ENCODE measurements around the gene FGFR2.

Gene FGFR2

DNA sequence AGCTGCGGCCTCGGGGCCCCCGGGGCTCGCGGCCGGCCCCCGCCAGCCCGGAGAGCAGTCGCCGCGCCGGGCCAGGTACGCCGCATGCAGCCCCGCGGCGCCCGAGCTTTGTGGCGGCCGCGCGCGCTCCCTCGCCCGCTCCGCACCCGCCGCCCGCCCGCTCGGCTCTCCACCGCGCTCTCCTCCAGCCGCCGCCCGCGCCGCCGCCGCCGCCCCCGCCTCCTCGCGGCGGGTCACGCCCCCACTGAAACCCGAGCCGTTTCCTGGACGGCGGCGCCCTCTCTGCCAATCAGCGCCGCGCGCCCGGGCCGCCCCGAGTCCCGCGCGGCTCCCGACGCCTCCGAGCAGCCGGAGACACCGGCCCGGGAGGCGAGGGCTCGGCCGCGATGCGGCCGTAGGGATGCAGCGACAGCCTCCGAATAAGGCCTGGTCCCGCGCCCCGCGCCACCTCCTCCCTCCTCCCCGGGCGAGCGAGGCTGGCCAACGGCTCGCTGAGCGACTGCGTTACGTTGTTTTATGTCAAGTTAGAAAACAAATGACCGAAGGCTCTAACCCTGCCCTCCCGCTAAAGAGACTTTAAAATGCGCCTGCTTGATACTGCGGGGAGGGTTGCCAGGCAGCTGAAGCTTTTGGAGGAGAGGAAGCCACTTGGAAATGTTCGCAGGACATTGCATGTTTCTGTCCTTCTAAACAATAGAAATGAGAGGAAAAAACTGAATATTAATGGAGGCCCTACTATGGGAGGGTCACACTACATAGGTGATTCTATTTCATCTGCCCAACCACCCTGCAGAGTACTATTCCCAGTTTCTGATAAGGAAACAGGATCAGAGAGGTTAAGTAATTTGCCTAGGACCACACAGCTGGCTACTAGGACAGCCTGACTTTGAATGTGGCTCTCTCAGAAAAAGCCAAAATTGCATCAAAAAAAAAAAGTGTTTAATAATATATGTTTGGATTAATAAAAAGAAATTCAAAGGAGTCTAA lies at the start of gene FGFR2:
Gene FGFR2, minus strand, starts transcription at position 182 of the 987 bp plus-strand sequence. CDS start 4,627 bp downstream, outside the sequence.
- peak; percentile 3 for DNase-seq

DNA sequence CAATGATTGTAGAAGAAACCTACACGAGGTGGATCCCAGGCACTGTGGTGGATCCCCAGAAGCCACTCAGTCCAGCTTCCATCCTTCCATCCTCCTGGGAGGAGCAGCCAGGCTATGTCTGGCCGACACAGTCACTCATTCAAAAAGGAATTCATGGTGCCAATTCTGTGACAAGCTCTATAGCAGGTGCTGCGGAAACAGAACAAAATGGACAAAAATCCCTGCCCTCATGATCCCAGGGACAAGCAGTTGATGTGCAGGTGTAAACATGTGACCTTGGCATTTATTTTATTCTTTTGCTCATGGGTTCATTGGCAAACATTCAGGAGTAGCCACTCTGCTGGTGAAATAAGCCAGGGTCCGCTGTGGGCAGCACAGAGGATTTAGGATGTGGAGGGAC lies 49.2 kb upstream of the FGFR2 start:
- DNase-seq = no peak

DNA sequence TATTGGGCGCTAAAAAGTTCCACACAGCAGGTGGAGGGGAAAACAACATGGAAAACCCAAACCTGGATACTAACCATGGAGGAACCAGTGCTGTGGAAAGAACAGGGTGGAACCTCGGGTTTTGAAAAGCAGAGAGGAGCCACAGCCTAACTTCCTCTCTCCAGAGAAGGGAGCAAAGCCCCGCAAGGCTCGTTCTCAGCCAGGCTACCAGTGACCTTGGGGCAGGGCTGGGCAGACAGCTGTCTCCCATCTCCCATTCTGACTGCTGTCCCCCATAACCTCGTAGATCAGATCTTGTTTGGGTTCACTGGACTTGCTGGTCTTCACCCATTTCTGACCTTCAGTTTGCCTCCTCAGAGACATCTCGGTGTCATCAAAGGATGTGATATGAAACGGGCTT lies 47.5 kb upstream of the FGFR2 start:
- DNase-seq = no peak

DNA sequence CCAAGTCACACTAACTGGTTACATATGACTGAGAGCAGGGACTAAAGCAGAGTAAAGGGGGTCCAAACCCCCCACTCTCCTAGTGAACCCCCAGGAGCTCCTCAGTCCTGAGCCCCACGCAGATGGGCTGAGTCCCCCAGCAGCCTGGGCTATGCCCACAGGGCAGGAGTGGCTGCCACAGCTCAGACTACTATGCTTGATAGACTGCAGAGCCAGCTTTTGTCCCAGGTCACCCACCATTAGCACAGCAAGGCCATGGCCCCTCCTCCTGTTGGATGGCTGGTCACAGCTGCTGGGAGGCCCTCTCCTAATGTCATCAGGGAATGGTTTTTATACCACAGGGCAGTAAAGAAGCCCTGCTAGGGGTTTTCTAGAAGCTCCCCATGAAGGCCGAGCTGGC lies 46.3 kb upstream of the FGFR2 start:
- no peak for DNase-seq

DNA sequence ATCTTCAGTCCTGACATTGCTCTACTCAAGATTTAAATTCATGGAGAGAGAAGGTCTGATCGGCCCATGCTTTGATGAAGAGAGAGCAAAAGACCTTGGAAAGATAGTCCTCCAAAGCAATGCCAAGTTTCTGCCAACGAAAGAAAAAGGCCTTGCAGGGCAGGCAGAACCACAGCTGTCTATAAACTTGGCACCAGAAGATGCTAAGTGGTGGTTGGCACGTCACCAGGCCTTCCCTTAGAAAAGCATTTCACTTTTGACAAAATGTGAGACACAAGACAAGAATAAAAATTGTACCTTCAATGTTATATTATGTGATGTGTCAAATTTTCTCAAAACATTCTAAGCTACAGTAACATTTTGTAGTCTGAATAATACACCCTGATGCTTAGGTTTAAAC lies 42.0 kb upstream of the FGFR2 start:
- no peak for DNase-seq

DNA sequence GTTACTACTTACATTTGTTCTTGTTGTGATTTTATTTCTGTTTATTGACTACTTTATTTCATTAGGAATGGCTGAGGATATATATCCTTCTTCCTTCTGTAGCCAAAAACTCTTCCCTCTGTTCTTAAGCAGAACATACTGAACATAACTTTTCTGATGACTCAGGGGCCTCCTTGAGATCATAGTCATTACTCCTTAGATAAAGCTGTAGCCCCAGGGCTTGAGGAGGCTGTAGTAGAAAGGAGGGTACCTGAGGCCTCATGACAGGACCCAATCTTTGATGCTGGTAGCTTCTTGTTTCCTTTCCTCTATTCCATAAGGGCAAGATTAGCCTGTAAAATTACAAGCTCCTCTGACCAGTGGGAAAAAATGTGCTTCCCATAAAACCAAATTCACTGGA lies 41.2 kb upstream of the FGFR2 start:
- DNase-seq = no peak

DNA sequence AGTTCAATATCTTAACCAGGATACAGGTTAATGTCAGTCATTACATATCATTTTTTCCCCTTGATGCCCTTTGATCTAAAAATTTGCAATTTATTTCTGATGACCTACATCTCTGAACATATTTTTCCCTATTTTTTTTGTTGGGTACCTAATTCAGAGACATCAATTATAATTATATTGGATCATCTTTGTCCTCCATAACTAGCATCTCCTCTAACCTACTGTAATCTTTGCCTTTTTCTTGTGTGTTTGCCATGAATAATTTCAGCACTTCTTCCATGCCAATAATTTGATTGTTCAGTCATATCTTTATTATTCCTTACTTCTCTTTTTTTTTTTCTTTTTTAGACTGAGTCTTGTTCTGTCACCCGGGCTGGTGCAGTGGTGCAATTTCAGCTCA lies 39.2 kb upstream of the FGFR2 start:
- no peak for DNase-seq

DNA sequence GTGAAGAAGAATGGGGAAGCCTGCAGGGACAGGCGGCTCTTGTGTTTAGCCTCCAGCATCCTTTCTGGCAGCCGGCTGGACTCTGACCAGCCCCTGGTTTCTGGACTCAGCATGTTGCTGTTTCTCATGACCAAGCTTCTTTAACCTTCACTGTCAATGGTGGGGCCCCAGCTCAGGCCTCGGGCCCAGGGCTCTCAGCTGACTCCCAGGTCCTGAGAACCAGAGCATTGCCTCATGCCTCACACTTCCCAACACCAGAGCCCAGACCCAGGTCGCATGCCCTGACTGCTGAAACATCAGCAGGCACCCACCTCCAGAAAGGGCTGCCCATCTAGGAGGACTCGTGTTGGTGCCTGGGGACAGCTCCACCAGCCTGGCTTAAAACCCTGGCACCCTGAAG lies 34.8 kb upstream of the FGFR2 start:
- DNase-seq = no peak

DNA sequence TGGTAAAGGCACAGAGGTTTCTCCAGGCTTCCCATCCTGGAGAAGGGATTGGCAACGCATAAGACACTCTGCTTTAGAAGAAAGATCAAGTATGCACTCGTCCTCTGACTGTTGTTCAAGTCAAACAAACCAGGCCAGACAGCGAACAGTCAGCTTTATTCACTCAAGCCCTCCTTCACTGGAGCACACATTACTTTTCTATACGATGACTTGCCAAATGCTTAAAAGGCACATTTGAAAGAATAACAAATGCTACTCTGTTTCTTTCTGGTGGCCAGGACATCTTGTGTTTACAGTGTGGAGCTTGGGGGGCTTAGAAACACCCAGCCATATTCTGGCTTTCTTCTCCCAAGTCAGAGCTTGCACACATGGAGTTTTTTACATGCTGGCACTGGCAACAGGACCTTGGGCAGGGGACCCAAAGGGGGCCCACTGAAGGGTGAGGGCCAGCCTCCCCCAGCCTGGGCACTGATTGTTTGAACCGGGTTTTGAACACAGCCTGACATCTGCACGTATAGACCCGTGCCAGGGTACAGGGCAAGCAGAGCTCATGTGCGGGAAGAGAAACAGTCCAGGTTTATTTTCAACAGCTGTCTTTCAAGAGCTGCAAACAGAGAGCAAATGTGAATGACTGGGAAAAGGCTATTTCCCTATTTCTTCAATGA lies 33.3 kb upstream of the FGFR2 start:
- DNase-seq = no peak

DNA sequence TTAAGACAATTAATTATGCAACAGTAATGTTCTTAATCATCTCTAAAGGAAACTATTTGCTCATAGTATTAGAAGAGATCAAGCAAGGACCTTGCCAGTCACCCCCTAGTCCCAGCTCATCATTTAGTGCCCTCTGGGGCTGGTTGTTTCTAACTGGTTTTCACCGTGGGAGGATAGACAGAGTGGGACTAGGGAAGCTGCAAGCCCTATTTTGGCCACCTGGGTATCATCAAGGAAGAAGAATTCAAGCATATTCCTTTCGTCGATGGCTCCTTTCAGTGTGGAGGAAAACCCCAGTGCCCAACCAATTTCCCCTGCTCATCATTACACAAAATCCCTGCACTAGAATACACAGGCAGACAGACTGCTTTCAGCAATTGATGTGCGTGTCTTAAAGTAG lies 30.6 kb upstream of the FGFR2 start:
- DNase-seq = no peak

DNA sequence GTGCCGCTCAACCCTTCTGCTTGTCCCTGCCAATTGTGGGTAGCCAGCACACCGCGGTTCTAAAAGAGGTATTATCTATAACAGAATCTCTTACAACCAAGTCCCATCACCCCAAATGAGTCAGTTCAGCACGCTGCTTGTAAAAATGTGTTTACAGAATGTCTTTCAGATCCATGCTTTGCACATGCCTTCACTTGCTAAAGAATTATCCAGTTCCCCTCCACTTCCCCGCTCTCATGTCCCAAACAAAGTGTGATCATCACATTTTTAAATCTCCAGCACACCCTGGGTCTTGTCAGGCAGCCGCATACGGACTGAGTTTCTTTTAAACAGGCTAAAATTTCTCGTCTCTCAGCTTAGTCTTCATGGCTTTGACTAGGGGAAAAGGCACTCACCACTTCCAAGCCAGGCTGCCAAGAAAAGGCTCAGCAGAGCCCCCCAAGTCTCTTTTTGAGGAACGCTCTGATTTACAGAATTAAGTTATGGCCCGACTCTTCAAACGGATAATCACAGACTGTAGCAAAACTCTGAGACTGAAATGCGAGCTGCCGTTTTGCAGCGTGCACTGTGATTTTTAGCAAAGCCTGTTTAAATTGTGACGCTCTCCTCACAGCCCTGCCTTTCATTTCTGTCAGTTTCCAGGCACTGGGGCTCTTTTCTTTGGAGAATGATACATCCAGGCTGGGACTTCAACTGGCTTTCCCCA lies 29.8 kb upstream of the FGFR2 start:
- DNase-seq = no peak

DNA sequence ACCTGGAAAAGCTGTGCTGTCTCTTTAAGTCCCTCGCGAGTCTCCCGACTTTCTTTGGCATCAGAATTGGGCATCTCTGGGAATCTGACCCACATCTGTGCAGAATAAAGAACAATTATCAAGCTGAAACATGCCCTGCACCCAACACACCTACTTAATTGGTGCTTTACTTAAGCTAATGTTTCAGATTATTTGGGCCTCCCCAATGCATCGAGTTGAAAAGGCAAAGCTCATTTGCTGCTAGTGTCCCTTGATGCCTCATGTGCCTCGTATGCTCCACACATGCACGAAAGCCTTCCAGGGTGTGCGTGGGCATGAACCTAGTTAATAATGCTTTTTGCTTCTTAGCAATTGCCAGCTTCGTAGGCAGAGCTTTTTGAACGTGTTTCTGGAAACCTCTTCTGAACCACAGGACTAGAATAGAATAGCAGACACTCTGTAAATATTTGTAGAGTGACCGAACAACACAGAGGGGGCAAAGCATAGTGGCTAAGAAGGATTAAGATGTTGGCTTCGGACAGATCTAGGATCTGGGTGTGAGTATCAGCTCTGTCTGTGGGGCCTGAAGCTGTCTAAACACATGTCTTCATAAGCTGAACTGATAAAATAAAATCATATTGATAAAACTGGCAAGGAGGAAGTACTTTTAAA lies 26.7 kb upstream of the FGFR2 start:
- no peak for DNase-seq

DNA sequence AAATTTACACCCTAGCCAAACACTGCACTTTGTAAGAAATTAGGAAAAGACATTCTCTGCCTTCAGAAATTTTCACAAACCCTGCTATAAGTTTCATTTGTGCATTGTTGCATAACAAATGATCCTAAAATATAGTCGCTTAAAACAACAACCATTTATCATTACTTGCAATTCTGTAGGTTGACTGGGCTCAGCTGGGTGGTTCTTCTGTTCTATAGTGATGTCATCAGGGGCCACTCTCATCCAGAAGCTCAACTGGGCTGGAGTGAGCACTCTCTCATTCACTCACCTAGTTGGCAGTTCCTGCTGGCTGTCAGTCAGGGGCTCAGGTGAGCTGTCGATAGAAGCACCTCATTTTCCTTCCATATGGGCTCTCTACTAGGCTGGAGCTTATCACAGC lies 20.7 kb upstream of the FGFR2 start:
- no peak for DNase-seq

DNA sequence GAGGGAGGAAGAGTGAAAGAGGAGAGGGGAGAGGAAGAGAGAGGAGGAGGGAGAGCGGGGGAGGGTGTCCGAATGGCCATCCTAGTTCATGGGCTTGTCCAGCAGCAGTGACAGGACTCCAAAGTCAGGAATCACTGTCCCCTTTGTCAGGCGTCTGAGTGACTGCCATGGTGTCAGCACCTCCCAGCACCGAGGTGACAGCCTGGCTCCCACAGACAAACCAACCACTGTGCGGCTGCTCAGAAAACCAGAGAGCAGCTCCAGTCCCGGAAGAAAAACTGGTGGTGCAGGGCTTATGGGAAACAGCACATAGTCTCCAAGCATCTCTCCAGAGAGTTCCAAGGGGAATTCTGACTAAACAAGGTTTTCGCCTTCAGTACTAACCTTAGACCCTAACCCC lies 18.9 kb upstream of the FGFR2 start:
- DNase-seq = no peak

DNA sequence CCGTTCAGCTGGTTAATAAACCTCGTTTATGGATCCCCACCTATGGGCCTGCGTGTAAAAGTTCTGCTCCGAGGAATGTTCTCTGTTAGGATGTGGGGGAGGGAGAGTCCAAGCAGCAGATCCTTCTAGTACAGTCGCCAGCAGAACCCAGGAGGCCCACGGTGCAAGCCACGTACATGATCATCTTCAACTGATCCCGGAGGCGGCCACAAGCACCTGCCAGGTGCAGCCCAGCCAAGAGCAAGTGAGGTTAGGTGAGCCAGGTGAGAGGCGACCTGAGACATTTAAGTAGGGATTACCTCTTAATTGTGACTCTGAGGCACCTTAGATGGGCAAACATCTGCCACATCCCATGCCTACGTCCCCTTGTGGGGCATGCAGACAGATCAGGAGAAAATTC lies 18.0 kb upstream of the FGFR2 start:
- DNase-seq = no peak

DNA sequence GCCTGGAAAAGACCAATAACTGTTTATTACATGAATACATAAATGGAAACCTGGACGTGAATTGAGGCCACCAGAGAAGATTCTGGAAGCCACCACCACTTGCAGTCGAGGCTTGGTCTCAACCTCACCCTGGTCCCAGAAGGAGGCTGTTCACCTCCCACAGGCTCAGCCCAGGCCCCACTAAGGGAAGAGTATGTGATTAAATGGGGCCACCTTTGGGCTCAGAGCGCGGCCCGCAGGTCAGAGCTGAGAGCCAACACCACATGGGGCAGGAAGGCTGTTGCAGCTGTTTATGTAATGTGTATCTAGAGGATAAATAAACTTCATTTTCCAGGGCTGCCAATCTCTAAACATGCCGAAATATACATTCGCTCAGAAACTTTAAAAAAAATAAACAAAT lies 17.6 kb upstream of the FGFR2 start:
- DNase-seq = no peak

DNA sequence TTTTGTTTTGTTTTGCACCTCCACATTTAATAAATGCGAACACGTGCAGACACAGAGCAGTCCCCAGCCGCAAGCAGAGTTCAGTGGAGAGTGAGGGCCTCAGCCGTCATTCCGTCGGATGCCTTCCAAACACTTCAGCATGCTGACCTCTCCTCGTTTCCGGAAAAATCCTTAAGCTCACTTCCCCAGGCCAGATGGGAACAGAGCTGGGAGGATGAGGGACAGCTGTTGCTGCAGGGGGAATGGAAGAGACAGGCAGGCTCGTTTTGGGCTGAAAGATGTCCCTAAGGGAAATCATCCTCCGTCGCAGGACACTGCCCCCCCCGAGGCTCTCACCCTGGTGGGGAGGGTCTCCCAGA lies 17.2 kb upstream of the FGFR2 start:
- DNase-seq = no peak

DNA sequence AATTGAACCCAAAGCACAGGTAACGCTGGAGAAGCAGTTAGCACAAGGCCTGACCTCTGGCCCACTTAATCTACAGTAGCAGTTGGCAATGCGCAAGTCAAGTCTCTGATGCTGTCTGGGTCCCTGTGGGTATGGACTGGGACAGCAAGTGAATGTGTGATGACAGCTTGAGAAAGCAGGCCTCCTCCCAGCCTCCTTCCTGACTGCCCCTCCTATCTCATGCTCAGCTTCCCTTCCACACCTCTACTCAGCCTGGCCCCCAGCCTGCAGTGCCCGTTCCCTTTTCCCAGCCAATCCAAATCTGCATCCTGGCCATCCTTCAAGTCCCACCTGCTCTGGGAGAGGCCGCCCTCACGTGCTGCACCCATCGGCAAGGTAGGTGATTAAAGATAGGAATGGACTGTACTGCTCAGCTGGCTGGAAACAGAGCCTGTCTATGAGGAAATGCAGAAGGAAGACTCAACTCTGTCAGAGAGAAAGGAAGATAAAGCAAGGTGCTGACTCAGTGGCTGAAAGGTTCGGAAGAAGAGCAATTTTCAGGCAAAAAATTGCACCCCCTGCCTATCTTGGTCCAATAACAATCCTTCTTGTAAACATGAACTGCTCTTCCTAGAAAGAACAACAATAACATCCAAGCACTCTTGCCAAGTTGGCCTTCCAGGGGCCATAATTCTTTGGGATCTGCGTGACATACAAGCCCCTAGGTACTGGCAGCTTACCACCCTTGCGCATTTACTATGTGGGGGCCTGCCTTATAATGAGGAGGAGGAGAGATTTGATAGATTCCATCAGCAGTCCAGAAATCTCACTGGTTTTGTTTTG lies 16.6 kb upstream of the FGFR2 start:
- DNase-seq = no peak

DNA sequence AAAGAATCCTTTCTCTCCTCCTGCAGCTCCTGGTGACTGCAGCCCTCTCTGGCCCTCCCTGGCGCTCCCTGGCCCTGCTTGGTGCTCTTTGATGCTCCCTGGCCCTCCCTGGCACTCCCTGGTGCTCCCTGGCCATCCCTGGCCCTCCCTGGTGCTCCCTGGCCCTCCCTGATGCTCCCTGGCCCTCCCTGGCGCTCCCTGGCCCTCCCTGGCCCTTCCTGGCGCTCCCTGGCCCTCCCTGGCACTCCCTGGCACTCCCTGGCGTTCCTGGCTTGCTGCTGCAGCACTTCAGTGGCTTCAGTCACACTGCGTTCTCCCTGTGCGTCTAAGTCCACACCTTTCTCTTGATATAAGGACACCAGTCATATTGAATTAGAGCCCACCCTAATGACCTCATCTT lies 15.2 kb upstream of the FGFR2 start:
- no peak for DNase-seq

DNA sequence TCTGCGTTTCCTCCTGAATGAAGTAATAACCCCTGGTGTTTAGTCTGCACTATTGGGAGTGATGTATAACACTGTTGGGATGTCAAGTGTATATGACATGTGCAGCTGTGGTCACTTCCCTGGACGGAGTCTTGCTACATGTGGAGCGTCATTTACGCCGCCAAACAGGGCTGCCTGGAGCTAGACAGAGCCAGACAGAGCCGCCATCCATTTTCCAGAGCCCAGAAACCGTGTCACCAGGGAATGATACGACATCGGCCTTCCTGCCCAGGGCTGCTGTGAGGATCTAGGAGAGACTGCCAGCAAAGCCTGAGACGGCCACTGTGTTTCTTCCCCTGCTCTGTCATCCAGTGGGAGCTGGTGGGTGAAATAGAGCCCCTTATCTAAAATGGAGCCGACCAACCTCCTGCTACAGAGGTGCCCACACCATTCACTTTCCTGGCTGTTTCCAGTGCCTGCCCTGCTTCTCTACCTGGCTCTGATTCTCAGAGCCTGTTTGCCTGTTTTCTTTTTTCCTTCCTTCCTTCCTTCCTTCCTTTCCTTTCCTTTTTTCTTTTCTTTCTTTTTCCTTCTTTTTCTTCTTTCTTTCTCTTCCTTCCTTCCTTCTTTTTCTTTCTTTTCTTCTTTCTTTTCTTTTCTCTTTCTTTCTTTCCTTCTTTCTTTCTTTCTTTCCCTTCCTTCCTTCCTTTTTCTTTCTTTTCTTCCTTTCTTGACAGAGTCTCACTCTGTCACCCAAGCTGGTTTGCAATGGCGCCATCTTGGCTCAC lies 13.3 kb upstream of the FGFR2 start:
- DNase-seq = no peak

DNA sequence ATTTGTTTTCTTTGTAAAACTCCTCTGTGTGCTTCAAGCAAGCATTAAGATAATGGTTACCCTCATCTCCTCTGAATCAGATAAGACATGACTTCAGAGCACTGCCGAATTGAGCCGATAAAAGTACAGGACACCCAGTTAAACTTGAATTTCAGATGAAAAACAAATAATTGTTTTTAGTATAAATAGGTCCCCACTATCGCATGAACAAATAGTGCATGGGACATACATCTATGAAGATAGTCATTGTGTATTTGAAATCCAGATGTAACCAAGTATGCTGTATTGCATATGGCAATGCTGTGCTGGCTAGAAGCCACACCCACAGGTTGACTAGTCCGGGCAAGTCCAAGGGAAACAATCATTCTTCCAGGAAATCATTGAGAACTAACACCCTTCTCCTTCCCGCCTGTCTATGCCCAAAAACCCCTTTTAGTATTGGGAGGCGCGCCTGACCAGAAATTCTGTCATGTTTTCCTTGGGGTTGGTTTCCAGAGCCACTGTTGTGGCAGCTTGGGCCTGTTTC lies 12.6 kb upstream of the FGFR2 start:
- no peak for DNase-seq

Measured in CD4-positive, alpha-beta T cell treated with Interleukin-21 for 1 hour (primary cell).